HEK293 (cell line): ENCODE data around the gene ZFP36L1.

Experiments used
- CTCF ChIA-PET: fragments of 350-600 bp; formaldehyde crosslinking; extraction: SDS; loops from one replicate; lab custom pipeline; 2021; ENCODE audit warnings: antibody characterized with exemption; lab: Yijun Ruan, JAX
- POLR2A ChIA-PET: fragments of 300-600 bp; formaldehyde crosslinking; extraction: SDS; loops from one replicate; lab custom pipeline; 2020; ENCODE audit warnings: antibody characterized with exemption, inconsistent platforms; lab: Yijun Ruan, JAX
- H3K27ac ChIP-seq: fragments of 200-500 bp; sonication (Bioruptor generic); 2 replicates; pipeline ENCODE4 v1.5.1; 2014; ENCODE audit warnings: low read depth, low read length, control low read depth, inconsistent platforms; ENCODE audit errors: extremely low read depth
- H3K36me3 ChIP-seq, 2 experiments: fragments of 200-500 bp in 1 of 2; sonication (Bioruptor generic) in 1 of 2; 1 replicate in 1 of 2; 2 replicates in 1 of 2; pipeline ENCODE4 v1.5.1; 2014 to 2017; ENCODE audit warnings: inconsistent platforms in 2 of 2, low read length in 2 of 2; ENCODE audit not compliant: control insufficient read depth in 2 of 2, insufficient read depth in 1 of 2
- H3K4me1 ChIP-seq: fragments of 200-500 bp; sonication (Bioruptor generic); 2 replicates; pipeline ENCODE4 v1.5.1; 2014; ENCODE audit warnings: mild to moderate bottlenecking, low read length, inconsistent platforms; ENCODE audit not compliant: control insufficient read depth, insufficient read depth
- H3K4me3 ChIP-seq: 2 replicates; pipeline ENCODE4 v1.5.1; 2011; ENCODE audit warnings: low read depth, mild to moderate bottlenecking, control low read depth, low read length, moderate library complexity
- H3K9me3 ChIP-seq: fragments of 200-500 bp; sonication (Bioruptor generic); 2 replicates; pipeline ENCODE4 v1.5.1; 2014; ENCODE audit warnings: low read depth, low read length, inconsistent platforms; ENCODE audit not compliant: control insufficient read depth, insufficient read depth
- AEBP2 ChIP-seq: fragments of 450-650 bp; formaldehyde crosslinking; IDR thresholded peaks from 2 replicates; pipeline ENCODE4 v1.5.1; 2016; ENCODE audit warnings: missing biosample characterization, missing genetic modification characterization, borderline replicate concordance
- KLF10 ChIP-seq: fragments of 450-650 bp; IDR thresholded peaks from 2 replicates; pipeline ENCODE4 v1.5.1; 2018; ENCODE audit warnings: missing biosample characterization, mild to moderate bottlenecking, missing genetic modification characterization
- PRDM1 ChIP-seq: fragments of 450-650 bp; formaldehyde crosslinking; IDR thresholded peaks from 2 replicates; pipeline ENCODE4; 2016; ENCODE audit warnings: missing biosample characterization, missing genetic modification characterization
- SETDB1 ChIP-seq: IDR thresholded peaks from one replicate; pipeline ENCODE4 v1.6.1; 2017; ENCODE audit warnings: mild to moderate bottlenecking, low read length, moderate library complexity, mixed read lengths; ENCODE audit not compliant: insufficient read length
- ZBTB1 ChIP-seq: fragments of 450-650 bp; formaldehyde crosslinking; IDR thresholded peaks from 2 replicates; pipeline ENCODE4 v1.5.1; 2016; ENCODE audit warnings: missing biosample characterization, missing genetic modification characterization
- ZIC2 ChIP-seq: fragments of 450-650 bp; formaldehyde crosslinking; IDR thresholded peaks from 2 replicates; pipeline ENCODE4 v1.5.1; 2016; ENCODE audit warnings: missing biosample characterization, missing genetic modification characterization
- ZNF16 ChIP-seq: fragments of 450-650 bp; formaldehyde crosslinking; IDR thresholded peaks from 2 replicates; pipeline ENCODE4 v1.5.1; 2016; ENCODE audit warnings: low read depth, missing biosample characterization, missing genetic modification characterization
- ZNF184 ChIP-seq: fragments of 450-650 bp; IDR thresholded peaks from 2 replicates; pipeline ENCODE4 v1.5.1; 2018; ENCODE audit warnings: missing biosample characterization, mild to moderate bottlenecking, missing genetic modification characterization
- ZNF2 ChIP-seq: fragments of 450-650 bp; formaldehyde crosslinking; IDR thresholded peaks from 2 replicates; pipeline ENCODE4 v1.5.1; 2016; ENCODE audit warnings: missing biosample characterization, missing genetic modification characterization
- ZNF211 ChIP-seq: fragments of 450-650 bp; formaldehyde crosslinking; IDR thresholded peaks from 2 replicates; pipeline ENCODE4 v1.5.1; 2016; ENCODE audit warnings: low read depth, missing biosample characterization, missing genetic modification characterization
- ZNF23 ChIP-seq: fragments of 450-650 bp; formaldehyde crosslinking; IDR thresholded peaks from 2 replicates; pipeline ENCODE4 v1.5.1; 2016; ENCODE audit warnings: missing biosample characterization, missing genetic modification characterization, borderline replicate concordance
- ZNF398 ChIP-seq: fragments of 450-650 bp; formaldehyde crosslinking; IDR thresholded peaks from 2 replicates; pipeline ENCODE4 v1.5.1; 2017; ENCODE audit warnings: missing biosample characterization, missing genetic modification characterization
- ZNF501 ChIP-seq: fragments of 450-650 bp; formaldehyde crosslinking; IDR thresholded peaks from 2 replicates; pipeline ENCODE4 v1.5.1; 2016; ENCODE audit warnings: missing biosample characterization, missing genetic modification characterization
- ZNF510 ChIP-seq: fragments of 450-650 bp; formaldehyde crosslinking; IDR thresholded peaks from 2 replicates; pipeline ENCODE4 v1.5.1; 2018; ENCODE audit warnings: mild to moderate bottlenecking, missing genetic modification characterization, missing biosample characterization; ENCODE audit not compliant: insufficient replicate concordance
- ZNF626 ChIP-seq: fragments of 450-650 bp; sonication (Bioruptor Pico); formaldehyde crosslinking; IDR thresholded peaks from 2 replicates; pipeline ENCODE4 v1.5.1; 2018; ENCODE audit warnings: missing biosample characterization, missing genetic modification characterization, inconsistent platforms
- ZNF629 ChIP-seq: fragments of 450-650 bp; formaldehyde crosslinking; IDR thresholded peaks from 2 replicates; pipeline ENCODE4 v1.5.1; 2017; ENCODE audit warnings: missing biosample characterization, missing genetic modification characterization
- ZNF658 ChIP-seq: fragments of 450-650 bp; formaldehyde crosslinking; IDR thresholded peaks from 2 replicates; pipeline ENCODE4; 2016; ENCODE audit warnings: missing biosample characterization, missing genetic modification characterization
- ZNF707 ChIP-seq: fragments of 450-650 bp; formaldehyde crosslinking; IDR thresholded peaks from 2 replicates; pipeline ENCODE4 v1.5.1; 2016; ENCODE audit warnings: missing biosample characterization, missing genetic modification characterization
- TF ChIP-seq, protein P1 (sequence below): fragments of 450-650 bp; formaldehyde crosslinking; IDR thresholded peaks from 2 replicates; pipeline ENCODE4 v1.5.1; 2016; ENCODE audit warnings: missing biosample characterization, missing genetic modification characterization
- TF ChIP-seq, protein P2 (sequence below): fragments of 450-650 bp; formaldehyde crosslinking; IDR thresholded peaks from 2 replicates; pipeline ENCODE4 v1.5.1; 2016; ENCODE audit warnings: missing biosample characterization, missing genetic modification characterization, low read depth

The ZFP36L1 gene

GRCh38 chr14:68819260-68819691, 26.4 kb upstream of the ZFP36L1 start (continued):
- TF ChIP-seq ZNF398 (tag by site-specific recombination) (peak; percentile 51; the same call in 1 of the 2 replicates), ZNF184 (tag by site-specific recombination) (0 out of 2 replicates have a peak, but pooled peaks have one; percentile 11), ZNF510 (no peak), ZBTB1 (tag by site-specific recombination) (no peak), ZNF501 (no peak), KLF10 (peak; percentile 52; the same call in 1 of the 2 replicates), PRDM1 (tag by site-specific recombination) (no peak), ZNF211 (tag by site-specific recombination) (no peak), ZNF16 (tag by site-specific recombination) (no peak), SETDB1 (no peak)
- TF ChIP-seq, protein P1, sequence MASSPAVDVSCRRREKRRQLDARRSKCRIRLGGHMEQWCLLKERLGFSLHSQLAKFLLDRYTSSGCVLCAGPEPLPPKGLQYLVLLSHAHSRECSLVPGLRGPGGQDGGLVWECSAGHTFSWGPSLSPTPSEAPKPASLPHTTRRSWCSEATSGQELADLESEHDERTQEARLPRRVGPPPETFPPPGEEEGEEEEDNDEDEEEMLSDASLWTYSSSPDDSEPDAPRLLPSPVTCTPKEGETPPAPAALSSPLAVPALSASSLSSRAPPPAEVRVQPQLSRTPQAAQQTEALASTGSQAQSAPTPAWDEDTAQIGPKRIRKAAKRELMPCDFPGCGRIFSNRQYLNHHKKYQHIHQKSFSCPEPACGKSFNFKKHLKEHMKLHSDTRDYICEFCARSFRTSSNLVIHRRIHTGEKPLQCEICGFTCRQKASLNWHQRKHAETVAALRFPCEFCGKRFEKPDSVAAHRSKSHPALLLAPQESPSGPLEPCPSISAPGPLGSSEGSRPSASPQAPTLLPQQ (tag by site-specific recombination) = 0 out of 2 replicates have a peak, but pooled peaks have one; percentile 39

DNA sequence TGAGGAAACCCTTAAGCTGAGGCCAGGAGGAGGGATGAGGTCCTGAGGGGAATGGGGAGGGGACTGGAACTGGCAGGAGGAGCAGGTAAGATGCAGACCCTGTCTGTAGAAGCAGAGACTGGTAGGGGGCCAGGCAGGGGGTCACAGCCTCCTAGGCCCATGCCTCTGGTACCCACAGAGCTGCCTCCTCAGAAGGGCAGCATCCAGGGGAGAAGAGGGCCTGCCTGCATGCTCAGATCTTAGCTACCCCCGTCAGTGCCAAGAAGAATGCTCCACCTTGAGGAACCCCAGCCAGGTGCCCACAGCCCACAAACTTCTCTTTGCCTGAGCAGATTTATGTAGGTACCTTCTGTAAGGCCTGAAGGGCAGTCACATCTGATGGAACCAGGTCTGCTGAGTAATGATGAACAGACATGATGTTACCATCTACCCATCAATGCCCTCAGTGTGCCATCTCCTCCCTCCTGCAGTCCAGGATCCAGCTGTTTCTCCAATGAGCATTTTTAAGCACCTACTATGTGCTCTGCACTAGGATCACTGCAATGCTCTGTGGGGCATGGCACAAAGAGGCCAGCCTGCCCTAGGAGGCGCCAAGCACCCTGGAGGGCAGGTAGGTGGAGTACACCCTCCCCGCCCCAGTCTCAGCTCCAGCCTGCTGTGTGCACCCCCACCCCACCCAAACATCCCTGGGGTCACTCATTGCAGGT, 24.8 kb upstream of the ZFP36L1 start:
- Histone ChIP-seq H3K36me3 (no peaks in the 10 kb centered on the region), H3K9me3 (no peaks in the 10 kb centered on the region), H3K27ac (no peak overlapping the region), H3K4me1 (peaks cover 22% of the 10 kb centered on the region), H3K4me3 (no peak overlapping the region)
- 0 out of 2 replicates have a peak, but pooled peaks have one; percentile 19 for TF ChIP-seq ZIC2 (tag by site-specific recombination)
- TF ChIP-seq AEBP2 (tag by site-specific recombination) = no peak
- CTCF ChIA-PET = interaction anchor here (0.6 to 5.0 kb wide), 24 partner anchors 8 to 1254 kb away, joined by 3 to 57 read pairs (median 4); no protein-coding TSS in a partner anchor
- POLR2A ChIA-PET = no interaction called here

GRCh38 chr14:68816943-68817430, 24.1 kb upstream of the ZFP36L1 start:
- no peak overlapping the region for H3K4me3 ChIP-seq

More at GRCh38 chr14:68816943-68817430, 24.1 kb upstream of the ZFP36L1 start:
- CTCF ChIA-PET = interaction anchor here (0.5 to 5.0 kb wide), 35 partner anchors 8 to 979 kb away, joined by 3 to 57 read pairs (median 4); no protein-coding TSS in a partner anchor
- H3K36me3 ChIP-seq = no peaks in the 10 kb centered on the region
- peaks cover 22% of the 10 kb centered on the region for H3K4me1 ChIP-seq
- POLR2A ChIA-PET = interaction anchor here (1.2 to 1.3 kb wide), 2 partner anchors 20 to 24 kb away, joined by 4 to 6 read pairs; partner anchors contain the start of gene ZFP36L1
- H3K9me3 ChIP-seq = no peaks in the 10 kb centered on the region
- no peak for TF ChIP-seq ZNF658 (tag by site-specific recombination)
- no peak for TF ChIP-seq ZNF23 (tag by site-specific recombination)
- 0 out of 2 replicates have a peak, but pooled peaks have one; percentile 1 for TF ChIP-seq ZNF2 (tag by site-specific recombination)
- TF ChIP-seq ZNF707 (tag by site-specific recombination) = no peak
- TF ChIP-seq, protein P2, sequence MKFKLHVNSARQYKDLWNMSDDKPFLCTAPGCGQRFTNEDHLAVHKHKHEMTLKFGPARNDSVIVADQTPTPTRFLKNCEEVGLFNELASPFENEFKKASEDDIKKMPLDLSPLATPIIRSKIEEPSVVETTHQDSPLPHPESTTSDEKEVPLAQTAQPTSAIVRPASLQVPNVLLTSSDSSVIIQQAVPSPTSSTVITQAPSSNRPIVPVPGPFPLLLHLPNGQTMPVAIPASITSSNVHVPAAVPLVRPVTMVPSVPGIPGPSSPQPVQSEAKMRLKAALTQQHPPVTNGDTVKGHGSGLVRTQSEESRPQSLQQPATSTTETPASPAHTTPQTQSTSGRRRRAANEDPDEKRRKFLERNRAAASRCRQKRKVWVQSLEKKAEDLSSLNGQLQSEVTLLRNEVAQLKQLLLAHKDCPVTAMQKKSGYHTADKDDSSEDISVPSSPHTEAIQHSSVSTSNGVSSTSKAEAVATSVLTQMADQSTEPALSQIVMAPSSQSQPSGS (tag by site-specific recombination) = no peak
- TF ChIP-seq ZNF626 = no peak
- TF ChIP-seq ZNF629 = 0 out of 2 replicates have a peak, but pooled peaks have one; percentile 2
- peak overlapping the region; percentile 98; the same call in 1 of the 2 replicates for H3K27ac ChIP-seq
